HG03342 (cell line): ENCODE measurements around the gene WAC.
A peak's percentile ranks its signal among the peaks of the same experiment; 100 is the strongest.

Source experiments
- ATAC-seq: cut with Tn5 transposase; IDR thresholded peaks from one replicate; pipeline ENCODE4 v1.9.1; 2021; ENCODE audit warnings: mild to moderate bottlenecking, moderate library complexity; ENCODE audit not compliant: unreplicated experiment

The WAC gene

DNA sequence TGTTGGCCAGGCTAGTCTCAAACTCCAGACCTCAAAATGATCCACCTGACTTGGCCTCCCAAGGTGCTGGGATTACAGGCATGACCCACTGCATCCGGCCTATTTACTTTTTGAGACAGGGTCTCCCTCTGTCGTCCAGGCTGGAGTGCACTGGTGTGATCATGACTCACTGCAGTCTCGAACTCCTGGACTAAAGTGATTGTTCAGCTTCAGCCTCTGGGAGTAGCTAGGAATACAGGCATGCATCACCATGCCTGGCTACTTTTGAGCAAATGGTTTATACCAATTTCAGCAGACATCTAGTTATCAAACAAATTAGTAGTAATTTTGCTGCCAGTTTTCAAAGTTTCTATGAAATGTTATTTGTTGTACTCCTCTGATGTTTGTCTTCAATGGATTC, 2.2 kb upstream of the WAC start:
- ATAC-seq, result no peak

DNA sequence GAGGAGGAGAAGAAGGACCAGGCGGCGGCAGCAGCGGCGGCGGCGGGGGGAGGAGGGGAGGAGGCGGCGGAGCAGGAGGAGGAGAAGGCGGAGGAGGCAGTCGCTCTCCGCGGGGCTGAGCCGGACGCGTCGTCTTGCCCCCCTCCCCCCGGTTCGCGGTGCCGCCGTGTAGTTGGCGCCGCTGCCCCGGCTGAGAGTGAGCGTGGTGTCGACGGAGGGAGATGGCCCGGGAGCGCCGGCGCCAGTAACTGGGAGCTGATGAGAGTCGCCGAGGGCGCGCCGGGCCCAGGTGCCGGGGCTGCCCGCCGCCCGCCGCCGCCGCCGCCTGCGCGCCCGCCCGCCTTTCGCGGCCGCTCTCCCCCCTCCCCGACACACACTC, 257 bp downstream of the WAC start:
- ATAC-seq, result peak; percentile 2

DNA sequence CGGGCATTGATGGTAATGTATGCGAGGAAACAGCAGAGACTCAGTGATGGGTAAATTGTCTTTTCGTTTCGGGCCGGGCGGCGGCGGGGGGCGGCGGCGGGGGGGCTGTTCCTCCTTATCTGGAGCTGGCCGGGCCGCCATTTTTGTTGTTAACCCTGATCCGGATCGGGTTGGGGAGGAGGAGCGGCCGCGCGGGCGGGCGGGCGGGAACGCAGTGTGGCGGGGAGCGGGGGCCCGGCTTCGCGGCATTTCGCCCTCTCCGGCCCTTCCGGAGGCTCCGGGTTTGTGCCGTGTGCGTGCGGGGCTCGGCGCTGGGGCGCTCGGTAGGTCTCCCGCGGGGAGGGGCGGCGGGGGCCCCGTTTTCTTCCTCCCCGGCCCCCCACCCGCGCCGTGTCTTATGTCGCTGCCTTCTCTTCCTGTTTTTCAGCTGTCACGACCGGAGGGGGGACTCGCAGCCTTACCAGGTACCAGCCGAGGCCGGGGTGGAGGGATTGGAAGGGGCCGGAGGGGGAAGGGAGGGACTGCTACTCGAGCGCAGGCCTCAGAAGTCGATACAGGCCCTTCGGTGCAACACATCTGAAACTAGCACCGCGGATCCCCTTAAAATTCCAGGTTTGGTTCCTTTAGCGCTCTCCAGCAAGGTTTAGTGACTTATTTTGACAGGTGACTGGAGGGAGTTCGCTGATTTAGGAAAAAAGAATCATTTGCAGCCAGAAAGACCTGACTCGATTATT, 820 bp downstream of the WAC start:
- ATAC-seq, result peak; percentile 21

DNA sequence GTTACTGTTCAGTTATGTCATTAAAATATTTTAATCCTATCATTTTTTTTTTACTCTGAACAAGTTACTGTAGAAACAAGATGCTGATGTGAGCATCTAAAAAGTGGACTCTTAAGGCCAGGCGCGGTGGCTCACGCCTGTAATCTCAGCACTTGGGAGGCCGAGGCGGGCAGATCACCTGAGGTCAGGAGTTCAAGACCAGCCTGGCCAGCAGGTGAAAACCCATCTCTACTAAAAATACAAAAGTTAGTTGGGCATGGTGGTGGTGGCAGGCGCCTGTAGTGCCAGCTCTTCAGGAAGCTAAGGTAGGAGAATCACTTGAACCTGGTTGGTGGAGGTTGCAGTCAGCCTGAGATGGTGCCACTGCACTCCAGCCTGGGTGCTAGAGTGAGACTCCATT, 2.9 kb downstream of the WAC start:
- ATAC-seq, result no peak

DNA sequence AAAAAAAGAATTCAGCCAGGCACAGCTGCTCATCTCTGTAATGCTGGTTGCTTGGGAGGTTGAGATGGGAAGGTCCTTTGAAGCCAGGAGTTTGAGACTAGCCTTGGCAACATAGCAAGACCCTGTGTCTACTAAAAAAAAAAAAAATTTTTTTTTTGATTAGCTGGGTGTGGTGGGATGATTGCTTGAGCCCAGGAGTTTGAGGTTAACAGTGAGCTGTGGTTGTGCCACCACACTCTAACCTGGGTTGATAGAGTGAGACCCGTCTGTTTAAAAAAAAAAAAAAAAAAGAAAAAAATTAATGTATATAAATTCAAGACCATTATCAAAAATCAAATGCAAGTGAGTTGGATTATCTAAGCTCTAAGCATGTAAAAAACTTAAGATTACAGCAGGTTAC, 5.7 kb downstream of the WAC start:
- no peak for ATAC-seq

DNA sequence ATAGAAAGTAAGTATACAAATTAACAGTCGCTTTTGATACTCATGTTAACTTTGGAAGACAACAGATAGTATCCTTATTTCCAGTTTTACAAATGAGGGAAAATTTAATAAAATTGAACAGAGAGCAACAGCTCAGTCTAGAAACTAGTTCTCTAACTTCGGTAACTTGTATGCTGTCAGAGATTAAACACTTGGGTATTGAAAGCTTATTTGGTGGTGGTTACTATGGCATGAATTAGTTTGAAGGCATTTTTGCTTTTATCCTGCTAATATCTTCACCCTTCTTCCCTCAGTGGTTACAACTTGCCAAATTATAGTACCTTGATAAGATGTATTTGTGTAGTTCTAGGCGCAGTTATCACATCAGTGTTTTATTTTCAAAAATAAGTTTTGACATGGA, 7.2 kb downstream of the WAC start:
- no peak for ATAC-seq

DNA sequence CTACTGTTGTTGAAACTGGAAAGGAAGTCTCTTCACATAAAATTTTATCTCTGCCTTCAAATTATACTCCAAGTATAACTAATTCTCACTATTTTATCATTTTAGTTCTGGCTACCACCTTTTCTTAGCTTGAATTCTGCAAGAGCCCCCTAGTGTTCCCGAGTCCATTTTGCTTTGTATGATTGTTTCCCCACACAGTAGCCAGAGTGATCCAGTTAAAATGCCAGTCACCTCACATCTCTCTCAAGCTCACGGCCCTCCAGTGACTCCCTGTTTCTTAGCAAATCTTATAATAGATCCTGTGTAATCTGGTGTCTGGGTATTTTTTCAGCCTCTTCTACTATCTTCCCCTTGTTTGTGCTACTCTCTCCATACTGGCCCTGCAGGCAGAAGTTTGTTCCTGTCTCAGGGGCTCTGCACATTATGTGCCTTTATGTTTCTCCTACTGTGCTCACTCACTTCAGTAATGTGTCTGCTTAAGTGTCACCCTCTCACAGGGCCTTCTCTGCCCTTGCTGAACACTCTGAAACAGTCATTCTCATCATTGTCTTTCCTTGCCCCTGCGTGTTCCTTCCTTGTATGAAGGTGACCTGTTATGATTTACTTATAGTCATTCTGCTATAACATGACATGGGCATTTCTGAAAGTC, 8.9 kb downstream of the WAC start:
- ATAC-seq, result no peak

DNA sequence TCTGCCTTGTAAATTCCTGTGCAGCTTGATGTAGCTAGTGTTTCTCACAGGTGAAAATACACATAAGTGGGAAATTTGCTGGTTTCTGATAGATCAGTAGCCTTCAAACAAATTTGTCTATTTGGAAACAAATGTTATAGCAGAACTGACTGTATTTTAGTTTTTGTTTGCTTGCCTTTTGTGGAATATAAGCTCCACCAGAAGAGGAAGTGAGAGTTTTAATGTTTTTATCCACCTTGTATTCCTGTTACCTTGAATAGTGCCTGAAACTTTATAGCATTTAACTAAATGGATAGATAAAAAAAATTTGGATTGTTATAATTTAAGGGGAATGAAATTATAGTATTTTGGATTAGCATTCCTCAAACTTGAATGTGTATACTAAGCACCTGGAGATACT, 9.8 kb downstream of the WAC start:
- ATAC-seq, result no peak

DNA sequence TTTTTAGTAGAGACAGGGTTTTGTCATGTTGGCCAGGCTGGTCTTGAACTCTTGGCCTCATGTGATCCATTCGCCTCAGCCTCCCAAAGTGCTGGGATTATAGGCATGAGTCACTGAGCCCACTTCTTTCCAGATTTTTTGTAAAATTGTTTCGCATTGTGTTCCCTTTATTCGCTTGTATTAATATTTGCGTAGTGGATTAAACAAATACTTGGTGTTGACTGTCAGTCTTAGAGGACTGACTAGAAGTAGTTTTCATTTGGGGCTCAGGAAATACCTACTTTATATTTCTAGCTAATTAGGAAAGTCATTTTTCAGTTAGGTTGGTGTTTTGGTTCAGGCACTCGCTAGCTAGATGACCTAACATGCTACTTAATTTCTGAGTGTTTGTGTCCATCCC, 11.1 kb downstream of the WAC start:
- no peak for ATAC-seq

DNA sequence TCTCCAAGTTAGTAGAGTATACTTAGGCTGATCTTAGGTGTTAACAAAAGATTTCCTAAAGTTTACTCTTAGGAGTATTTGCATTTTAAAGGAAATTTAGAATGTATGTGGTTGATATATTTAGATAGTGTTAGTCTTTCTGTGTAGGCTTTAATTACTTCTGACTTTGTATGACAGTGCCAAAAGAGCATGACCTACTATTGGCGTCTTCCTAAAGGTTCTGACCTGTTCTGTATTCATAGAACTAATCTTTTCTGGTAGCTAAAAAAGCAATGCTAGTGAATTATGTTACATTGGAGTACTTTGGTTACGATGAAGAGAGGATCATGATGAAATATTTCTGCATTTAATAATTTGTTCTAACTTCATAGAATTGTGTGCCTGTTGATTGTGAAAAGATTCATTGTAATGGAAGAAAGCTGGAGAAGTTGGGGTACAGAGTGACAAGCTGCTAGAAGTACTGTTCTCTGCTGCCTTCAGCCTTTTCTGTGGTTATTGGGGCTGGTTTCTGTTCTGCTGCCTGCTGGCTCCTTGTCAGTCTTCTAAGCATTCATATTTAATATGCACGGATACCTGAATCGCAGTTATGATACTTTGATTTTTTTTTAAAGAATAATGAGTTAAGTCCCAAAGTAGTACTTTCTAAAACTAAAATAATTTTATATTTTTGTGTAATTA, 13.2 kb downstream of the WAC start:
- no peak for ATAC-seq

DNA sequence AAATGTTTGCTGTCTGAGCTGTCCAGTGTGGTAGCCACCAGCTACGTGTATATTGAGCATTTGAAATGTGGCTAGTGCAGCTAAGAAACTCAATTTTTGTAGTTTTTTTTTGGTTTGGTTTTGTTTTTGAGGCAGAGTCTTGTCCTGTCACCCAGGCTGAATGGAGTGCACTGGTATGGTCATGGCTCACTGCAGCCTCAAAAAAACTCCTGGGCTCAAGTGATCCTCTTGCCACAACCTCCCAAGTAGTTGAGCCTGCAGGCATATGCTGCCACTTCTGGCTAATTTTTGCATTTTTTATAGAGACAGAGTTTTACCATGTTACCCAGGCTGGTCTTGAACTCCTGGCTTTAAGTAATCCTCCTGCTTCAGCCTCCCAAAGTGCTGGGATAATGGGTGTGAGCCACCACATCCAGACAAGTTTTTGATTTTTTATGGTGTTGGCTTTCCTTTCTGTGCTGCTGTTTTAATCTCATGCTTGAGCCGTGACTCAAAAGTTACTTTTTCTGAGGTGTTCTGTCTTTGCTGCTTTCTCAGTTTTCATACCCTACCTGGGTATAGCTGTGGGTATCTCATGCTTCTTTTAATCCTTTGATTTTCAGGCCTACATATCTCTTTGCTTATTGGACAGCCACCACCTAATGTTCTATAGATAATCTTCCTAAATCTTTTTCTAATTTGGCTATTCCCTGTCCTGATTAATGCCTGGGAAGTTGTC, 16.0 kb downstream of the WAC start:
- ATAC-seq, result no peak

DNA sequence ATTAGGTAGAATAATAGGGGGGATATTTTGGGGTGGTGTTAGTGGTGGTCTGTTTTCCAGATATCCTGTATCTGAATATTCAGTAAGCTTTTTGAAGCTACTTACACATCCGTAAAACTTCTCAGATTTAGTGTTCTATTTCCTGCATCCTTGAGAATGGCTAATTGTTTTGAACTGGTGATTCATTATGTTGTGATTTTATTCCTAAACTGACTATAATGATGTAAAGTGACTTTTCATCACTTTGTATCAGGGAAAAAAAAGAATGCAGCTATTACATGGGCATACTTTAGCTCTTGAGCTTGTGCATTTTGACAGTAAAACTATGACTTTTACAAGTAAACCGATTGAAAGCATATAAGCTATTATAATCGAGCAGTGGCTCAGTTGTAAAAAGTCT, 18.2 kb downstream of the WAC start:
- no peak for ATAC-seq

DNA sequence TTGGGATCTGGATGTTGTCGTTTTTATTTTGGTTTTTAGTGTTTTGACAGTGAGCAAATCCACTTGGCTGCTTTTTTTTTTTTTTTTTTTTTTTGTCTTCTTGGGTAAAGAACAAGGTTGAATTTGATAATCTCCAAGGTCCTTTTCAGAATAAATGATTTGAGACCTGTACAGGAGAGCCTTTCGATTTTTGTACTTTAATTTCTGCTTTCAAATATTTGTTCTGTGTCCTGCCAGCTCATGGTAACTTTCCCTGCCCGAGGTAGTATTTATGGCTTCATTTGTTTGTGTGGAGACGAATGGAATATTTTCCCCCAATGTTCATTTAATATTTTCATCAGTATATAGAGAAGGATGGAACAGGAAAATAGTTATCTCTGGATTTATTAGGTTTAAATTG, 19.9 kb downstream of the WAC start:
- no peak for ATAC-seq

DNA sequence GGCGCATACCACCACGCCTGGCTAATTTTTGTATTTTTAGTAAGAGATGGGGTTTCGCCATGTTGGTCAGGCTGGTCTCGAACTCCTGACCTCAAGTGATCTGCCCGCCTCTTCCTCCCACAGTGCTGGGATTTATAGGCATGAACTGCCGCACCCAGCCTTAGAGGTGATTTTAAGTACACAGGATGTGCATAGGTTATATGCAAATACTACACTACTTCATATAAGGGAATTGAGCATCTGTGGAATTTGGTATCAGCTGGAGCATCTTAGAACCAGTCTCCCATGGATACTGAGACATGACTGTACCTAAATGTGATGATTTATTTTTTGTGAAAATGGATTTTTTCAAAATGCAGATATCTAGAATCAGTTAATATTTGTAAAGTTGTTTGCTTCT, 21.1 kb downstream of the WAC start:
- no peak for ATAC-seq

DNA sequence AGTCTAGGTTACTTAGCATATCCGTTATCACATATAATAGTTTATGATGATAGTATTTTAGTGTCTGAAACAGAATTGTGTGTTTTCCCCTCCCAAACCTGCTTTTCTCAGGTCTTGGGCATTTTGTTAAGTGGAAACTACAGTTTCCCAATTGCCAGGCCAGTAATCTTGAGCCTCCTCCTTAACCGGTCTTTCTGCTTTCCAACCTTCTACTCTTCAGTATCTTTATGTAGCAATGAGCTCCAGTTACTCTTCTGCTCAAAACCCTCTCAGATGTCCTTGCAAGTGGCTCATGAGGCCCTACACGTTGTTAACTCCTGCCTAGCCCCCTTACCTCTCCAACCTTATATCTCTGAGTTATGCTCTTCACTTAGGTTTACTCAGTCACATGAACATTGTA, 22.0 kb downstream of the WAC start:
- no peak for ATAC-seq

DNA sequence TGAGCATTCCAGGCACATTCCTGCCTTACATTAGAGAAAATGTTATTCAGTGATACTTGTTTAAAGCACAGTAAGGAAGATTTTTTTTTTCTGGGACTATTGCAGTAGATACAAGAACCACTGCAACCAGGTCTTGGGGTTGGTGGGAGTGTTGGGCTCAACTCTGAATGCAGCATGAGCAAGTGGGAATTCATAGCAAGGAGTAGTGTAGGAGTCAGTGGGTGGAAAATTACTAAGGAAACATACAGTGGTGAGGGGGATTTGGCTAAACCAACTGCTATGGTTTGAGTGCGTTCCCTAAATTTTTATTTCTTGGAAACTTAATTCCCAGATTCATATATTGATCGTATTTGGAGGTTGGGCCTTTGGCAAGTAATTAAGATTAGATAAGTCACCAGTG, 22.4 kb downstream of the WAC start:
- no peak for ATAC-seq

DNA sequence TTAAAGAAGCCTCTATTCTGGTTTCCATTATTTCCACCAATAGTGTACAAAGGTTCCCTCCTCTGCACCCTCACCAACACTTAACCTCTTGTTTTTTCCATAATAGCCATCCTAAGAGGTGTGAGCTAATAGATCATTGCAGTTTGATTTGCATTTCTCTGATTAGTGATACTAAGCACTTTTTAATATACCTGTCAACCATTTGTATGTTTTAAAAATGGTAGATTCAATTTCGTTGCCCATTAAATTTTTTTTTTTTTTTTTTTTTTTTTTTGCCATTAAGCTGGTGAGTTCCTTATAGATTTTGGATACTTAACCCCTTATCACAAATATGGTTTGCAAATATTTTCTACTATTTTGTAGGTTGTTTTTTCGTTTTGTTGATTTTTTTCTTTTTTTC, 23.2 kb downstream of the WAC start:
- ATAC-seq, result no peak

DNA sequence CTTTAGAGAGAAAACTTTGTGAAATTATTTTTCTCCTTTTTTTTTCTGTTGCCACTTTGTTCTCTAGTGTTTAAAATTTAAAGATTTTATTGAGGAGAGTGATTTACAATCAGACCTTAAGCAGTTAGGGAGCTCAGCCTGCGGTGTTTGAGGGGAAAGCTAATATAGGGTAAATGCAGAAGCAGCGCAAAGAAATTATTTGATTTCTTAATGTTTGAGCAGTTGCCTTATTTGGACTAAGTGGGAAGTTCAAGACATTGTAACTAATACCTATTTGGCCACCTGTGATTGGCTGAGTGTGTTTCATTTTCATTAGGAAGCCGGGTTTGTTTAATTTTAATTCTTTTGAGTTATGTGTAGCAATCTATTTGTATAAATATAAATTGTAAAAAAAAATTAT, 25.3 kb downstream of the WAC start:
- ATAC-seq, result no peak

DNA sequence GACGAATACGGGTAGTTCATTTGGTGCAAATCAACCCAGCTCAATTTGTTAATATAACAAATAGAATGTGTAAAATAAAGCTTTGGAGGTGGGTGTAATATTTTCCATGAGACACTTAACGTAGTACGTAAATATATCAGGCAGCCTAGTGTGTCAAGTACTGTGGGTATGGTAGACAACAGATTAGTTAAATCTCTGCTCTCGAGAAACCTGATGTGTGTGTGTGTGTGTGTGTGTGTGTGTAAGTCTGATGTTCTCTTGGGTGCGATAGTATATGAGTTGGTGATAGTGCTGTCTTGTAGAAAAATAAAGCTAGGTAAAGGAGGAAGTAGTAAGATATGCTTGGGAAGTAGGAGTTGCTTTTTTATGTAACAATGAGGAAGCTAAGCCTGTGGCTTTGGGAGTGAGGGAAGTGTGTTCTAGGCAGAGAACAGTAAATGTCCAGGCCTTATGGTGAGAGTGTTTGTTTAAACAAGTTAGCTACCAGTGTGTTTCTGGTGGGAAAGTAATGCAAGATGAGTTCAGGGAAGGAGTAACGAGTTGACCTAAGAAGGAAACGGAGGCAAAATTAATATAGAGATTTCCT, 26.1 kb downstream of the WAC start:
- ATAC-seq, result no peak

DNA sequence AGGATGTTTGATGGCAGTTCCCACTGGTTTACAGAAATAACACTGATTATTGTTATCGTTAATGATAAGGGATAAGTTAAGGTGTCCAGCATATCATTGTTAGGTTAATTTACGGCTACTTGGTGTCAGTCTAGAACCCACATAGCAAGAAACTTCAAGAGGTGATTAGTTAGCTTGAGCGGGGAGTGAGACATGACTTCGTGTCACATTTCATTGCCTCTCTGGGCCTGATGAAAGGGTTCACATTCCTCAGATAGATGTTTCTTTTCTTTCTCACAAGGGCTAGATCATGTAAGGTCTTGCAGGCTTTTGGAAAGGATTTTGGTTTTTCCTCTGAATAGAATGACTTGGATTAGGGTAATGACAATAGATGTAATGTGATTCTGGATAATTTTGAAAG, 26.7 kb downstream of the WAC start:
- no peak for ATAC-seq

DNA sequence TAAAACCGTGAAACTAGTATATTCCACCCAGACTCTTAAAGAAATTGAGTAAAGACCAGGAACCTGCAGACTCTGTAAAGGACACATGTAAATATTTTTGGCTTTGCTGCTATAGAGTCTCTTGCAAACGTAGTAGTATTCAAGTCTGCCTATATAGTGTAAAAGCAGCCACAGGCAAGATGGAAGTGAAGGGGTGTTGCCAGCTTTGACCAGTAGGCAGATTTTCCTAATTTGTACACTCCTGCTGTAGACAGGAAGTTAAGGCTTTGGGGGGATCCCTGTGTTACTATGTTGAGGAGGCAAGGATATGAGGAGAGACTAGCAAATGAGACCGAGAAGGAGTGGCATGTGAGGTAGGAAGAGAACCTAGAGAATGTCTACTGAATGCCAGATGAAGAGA, 27.7 kb downstream of the WAC start:
- no peak for ATAC-seq
